Limb (tissue), 2 donors: Measurements from ENCODE around the gene PLEKHA7.

Experiments
- DNase-seq, 2 donors: peaks; one replicate each; pipeline ENCODE4 v3.0.0-alpha.2; 2016; ENCODE audit errors: extremely low spot score in 2 of 2

The PLEKHA7 gene

GRCh38 chr11:16815047-16815767 lies 199.0 kb downstream of the PLEKHA7 start:
- DNase-seq, result no peak

GRCh38 chr11:16814410-16815046 lies 199.7 kb downstream of the PLEKHA7 start:
- no peak for DNase-seq

- DNase-seq, result no peak
Measured at GRCh38 chr11:16813126-16813525, 201.1 kb downstream of the PLEKHA7 start.

DNA sequence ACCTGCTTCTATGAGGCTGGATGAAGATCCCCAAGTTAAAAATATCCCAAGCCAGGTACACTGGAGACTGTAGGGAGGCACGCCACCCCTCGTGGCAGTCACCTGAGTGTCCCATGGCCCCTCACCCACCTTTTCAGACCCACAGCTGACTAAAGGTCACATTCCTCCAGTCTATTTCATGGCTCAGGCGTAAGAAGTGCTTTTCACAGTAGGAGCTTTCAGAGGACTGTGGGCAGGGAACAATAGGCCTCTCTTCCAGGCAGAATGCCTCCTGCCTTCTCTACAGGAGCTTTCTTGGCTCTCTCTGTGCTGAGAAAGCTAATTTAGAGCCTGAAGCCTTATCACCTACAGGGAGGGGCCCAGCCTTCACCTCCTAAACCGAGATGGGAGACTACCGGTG lies 201.9 kb downstream of the PLEKHA7 start:
- no peak for DNase-seq

DNA sequence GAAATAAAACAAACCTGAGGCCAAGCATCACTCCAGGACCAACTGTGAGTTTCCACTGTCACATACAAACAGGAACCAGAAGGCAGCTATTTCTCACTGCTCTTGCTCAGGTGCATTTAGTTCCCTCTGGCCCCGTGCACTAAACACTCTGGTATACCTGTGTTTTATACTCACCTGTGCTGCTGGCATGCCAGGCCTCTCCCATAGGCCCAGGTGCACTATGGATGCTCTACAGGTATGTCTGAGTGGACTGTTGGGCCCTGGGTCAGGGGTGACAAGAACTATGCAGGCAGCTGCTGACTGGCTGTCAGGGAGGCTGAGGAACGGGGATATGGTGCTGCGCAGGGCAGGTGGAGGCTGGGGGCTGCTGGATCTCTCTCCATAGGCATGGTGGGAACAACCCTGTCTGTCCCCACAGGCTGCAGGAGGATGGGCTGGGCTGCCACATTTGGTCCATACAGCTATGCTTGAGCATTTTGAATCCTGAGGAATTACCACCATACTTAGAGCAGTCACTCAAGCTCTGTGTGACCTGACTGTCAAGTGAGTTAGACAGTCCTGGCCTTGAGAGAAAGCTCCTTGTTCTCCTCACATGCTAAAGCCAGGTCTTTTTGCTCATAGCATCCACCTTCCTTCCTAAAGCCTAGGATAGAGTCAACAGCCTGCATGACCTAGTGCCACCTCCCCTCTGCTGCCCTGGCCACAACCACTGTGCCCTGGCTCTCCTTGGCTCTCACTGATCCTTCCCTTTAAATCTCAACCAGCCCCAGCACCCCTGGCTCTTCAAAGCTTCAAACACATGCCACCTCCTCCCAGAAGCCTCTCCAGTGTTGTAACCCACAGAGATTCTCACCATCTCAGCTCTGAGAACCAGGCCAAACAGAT lies 202.8 kb downstream of the PLEKHA7 start:
- DNase-seq, result no peak

GRCh38 chr11:16809886-16810668 lies 204.1 kb downstream of the PLEKHA7 start:
- no peak for DNase-seq

- no peak for DNase-seq
Measured at GRCh38 chr11:16807306-16807705, 206.9 kb downstream of the PLEKHA7 start.

- peak in 1 of 2 donors; percentile 42 for DNase-seq
Measured at GRCh38 chr11:16806791-16807190, 207.4 kb downstream of the PLEKHA7 start.

DNA sequence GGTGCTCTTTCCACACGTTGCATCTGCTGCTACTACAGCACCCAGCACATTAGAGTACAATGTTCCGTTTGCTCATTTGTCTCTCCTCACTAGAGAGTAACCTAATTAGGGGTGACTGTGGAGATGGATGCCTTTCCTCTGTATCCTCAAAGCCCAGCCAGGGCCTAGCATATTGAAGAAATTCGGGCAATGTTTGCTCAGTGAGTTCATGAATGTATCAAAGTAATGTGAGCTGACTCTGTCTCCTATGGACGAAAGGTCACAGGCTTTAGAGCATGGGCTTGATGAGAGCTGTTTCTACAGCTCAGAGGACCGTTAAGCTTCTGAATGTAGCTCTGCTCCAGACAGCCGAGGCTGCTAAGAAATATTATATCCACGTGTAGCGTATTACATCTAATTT lies 208.3 kb downstream of the PLEKHA7 start:
- DNase-seq, result no peak

GRCh38 chr11:16804104-16804947 lies 209.9 kb downstream of the PLEKHA7 start:
- peak in 1 of 2 donors; percentile 45 for DNase-seq

GRCh38 chr11:16801288-16801980 lies 212.8 kb downstream of the PLEKHA7 start:
- no peak for DNase-seq

DNA sequence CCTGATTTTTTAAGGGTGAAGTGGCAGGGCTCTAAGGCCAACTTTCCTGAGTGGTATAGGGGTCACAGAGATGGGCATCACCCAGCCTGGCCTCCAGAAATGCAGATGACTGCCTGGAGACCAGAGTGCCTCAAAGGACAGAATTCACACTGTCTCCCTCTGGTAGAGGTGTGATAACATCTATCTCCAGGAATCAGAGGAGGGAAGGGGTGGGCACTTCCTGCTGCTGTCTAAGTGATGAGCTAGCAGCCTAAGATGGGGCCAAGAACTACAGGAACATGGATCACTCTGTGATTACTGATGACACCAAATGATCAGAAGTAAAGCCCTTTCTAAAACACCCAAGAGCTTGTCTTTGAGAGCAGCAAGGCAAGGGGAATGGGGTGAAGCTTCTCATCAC lies 213.8 kb downstream of the PLEKHA7 start:
- no peak for DNase-seq

GRCh38 chr11:16799890-16800289 lies 214.3 kb downstream of the PLEKHA7 start:
- no peak for DNase-seq

DNA sequence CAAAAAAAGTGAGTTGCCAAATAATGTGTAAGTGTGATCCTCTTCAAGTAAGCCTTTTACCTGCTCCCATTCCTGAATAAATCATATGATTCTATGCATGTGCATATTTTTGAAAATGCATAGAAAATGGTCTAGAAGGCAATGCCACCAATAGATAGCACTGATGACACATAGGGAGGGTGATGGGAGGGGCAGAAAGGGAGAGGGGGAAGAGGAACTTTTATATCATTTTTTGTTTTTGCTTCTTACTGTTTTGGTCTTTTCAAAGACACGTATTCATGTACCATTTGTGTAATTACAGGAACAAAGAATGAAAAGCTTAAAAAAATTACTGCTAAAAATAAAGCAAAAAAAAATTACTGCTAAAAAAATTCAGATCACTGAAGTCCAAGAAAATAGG lies 215.0 kb downstream of the PLEKHA7 start:
- DNase-seq, result no peak

GRCh38 chr11:16797776-16798175 lies 216.4 kb downstream of the PLEKHA7 start:
- no peak for DNase-seq

- no peak for DNase-seq
Measured at GRCh38 chr11:16796311-16796710, 217.9 kb downstream of the PLEKHA7 start.

DNA sequence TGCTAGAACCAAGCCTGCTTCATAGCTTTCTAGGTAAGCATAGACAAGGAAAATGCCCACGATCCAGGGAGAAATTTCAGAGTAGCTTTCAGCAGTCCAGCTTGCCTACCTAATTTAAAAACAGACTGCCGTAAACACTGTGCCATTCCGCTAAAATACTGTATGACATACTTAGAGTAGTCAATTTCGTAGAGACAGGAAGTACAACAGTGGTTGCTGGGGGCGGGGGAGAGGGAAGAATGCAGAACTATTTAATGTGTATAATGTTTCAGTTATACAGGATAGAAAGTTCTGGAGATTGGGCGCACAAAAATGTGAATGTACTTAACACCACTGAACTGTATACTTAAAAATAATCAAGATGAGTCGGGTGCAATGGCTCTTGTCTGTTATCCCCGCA lies 219.1 kb downstream of the PLEKHA7 start:
- no peak for DNase-seq

DNA sequence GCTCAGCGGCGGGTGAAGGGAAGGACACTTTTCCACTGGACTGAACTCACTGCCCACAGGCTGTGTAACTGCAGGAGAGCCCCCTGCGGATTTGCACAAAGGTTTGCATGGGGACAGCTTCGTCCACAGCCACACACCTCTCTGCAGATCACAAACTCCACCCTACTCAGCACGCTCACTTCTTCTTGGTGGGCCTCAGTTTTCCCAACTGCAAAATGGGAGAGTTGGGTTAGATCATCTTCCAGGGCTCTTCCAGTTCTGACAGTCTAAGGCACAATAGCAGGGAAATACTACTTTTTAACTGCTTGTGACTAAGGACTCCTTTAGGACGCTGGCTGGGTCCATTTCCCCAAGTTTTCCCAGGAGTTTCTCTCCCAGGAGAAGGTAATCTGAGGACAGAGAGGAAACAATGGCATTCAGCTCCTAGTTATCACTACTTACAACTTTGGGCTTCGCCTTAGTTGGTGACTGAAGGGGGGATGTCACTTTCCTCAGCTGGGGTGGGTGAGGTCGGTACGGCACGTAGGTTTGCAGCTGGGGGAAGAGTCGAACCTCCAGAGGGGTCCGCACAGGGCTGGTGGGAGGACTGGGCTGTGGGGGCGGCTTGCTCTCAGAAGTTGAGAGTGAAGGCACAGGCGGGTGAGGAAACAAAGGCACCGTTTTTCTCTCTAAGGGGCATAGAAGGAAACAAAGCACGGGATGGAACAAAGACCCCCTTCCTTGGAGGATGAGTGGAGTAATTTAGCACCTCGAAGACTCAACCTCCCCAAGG lies 220.0 kb downstream of the PLEKHA7 start:
- no peak for DNase-seq

- no peak for DNase-seq
Measured at GRCh38 chr11:16793511-16793910, 220.7 kb downstream of the PLEKHA7 start.
